Hematopoietic multipotent progenitor cell treated with erythropoietin and hydrocortisone succinate and interleukin-3 and kit ligand, for 17 days (in vitro differentiated cells): Measurements from ENCODE around the gene SBSN.

Source experiments
- DNase-seq: peaks from one replicate; pipeline ENCODE4 v3.0.0-alpha.2; 2015; ENCODE audit warnings: low spot score

Gene SBSN

GRCh38 chr19:35554076-35554475 lies 26.0 kb upstream of the SBSN start:
- no peak for DNase-seq

- DNase-seq, result no peak
Measured at GRCh38 chr19:35553385-35554000, 25.4 kb upstream of the SBSN start.

GRCh38 chr19:35552534-35553384 lies 24.6 kb upstream of the SBSN start:
- no peak for DNase-seq

GRCh38 chr19:35551091-35551810 lies 23.1 kb upstream of the SBSN start:
- DNase-seq, result no peak

- DNase-seq, result no peak
Measured at GRCh38 chr19:35549879-35550523, 21.9 kb upstream of the SBSN start.

- peak; percentile 87 for DNase-seq
Measured at GRCh38 chr19:35549174-35549788, 21.2 kb upstream of the SBSN start.

GRCh38 chr19:35546532-35546931 lies 18.4 kb upstream of the SBSN start:
- no peak for DNase-seq

- peak; percentile 13 for DNase-seq
Measured at GRCh38 chr19:35545855-35546381, 17.8 kb upstream of the SBSN start.

GRCh38 chr19:35545001-35545854 lies 17.1 kb upstream of the SBSN start, which contains the start of gene TMEM147:
TSS of gene TMEM147 (plus strand) at chr19:35545626. CDS start at chr19:35545740, 114 bp downstream.
- DNase-seq, result peak; percentile 74

GRCh38 chr19:35544110-35544802 lies 16.1 kb upstream of the SBSN start:
- DNase-seq, result no peak

GRCh38 chr19:35543280-35544109 lies 15.4 kb upstream of the SBSN start:
- DNase-seq, result no peak

GRCh38 chr19:35542209-35542608 lies 14.1 kb upstream of the SBSN start:
- no peak for DNase-seq

- no peak for DNase-seq
Measured at GRCh38 chr19:35540356-35540927, 12.3 kb upstream of the SBSN start.

GRCh38 chr19:35539850-35540249 lies 11.7 kb upstream of the SBSN start:
- DNase-seq, result no peak

- DNase-seq, result no peak
Measured at GRCh38 chr19:35539314-35539713, 11.2 kb upstream of the SBSN start.

GRCh38 chr19:35534803-35535480 lies 6.8 kb upstream of the SBSN start:
- DNase-seq, result no peak

GRCh38 chr19:35533822-35534392 lies 5.8 kb upstream of the SBSN start:
- DNase-seq, result no peak
